RWPE1 (cell line): ENCODE data around the gene CDKN1C.

Experiments
- CTCF ChIA-PET: fragments of 350-600 bp; sonication (Branson Sonifier 250); formaldehyde crosslinking; extraction: SDS; loops from one replicate; lab custom pipeline; 2021; lab: Yijun Ruan, JAX
- POLR2A ChIA-PET: fragments of 400-600 bp; formaldehyde crosslinking; extraction: SDS; loops from one replicate; lab custom pipeline; 2020; ENCODE audit warnings: antibody characterized with exemption; ENCODE audit not compliant: low non-redundant PET; lab: Yijun Ruan, JAX
- DNase-seq: peaks from one replicate; pipeline ENCODE4 v3.0.0; 2012; ENCODE audit warnings: low spot score
- H3K27ac ChIP-seq: fragments of 450-650 bp; 2 replicates; pipeline ENCODE4 v1.5.1; 2017
- CTCF ChIP-seq: fragments of 450-650 bp; conservative IDR thresholded peaks from 2 replicates; pipeline ENCODE4 v1.5.1; 2017; ENCODE audit warnings: low read depth, mild to moderate bottlenecking

Gene CDKN1C

GRCh38 chr11:2837651-2838050, 47.9 kb downstream of the CDKN1C start:
- no peak for TF ChIP-seq CTCF
- POLR2A ChIA-PET: no interaction called here
- CTCF ChIA-PET: no interaction called here
- H3K27ac ChIP-seq: no peak overlapping the region
- DNase-seq: no peak

GRCh38 chr11:2837096-2837601, 48.4 kb downstream of the CDKN1C start:
- POLR2A ChIA-PET: no interaction called here
- DNase-seq: peak; percentile 12

GRCh38 chr11:2836315-2837095, 49.1 kb downstream of the CDKN1C start:
- CTCF ChIA-PET: no interaction called here
- POLR2A ChIA-PET: no interaction called here
- DNase-seq: no peak
- no peak overlapping the region for H3K27ac ChIP-seq
- TF ChIP-seq CTCF: no peak

More at GRCh38 chr11:2837096-2837601, 48.4 kb downstream of the CDKN1C start:
- CTCF ChIA-PET: no interaction called here
- no peak overlapping the region for H3K27ac ChIP-seq
- no peak for TF ChIP-seq CTCF

GRCh38 chr11:2835751-2836150, 49.8 kb downstream of the CDKN1C start:
- no peak for TF ChIP-seq CTCF
- CTCF ChIA-PET: no interaction called here
- POLR2A ChIA-PET: no interaction called here
- peak overlapping the region; percentile 15; the same call in 1 of the 2 replicates for H3K27ac ChIP-seq
- DNase-seq: no peak

GRCh38 chr11:2835296-2835695, 50.3 kb downstream of the CDKN1C start:
- CTCF ChIA-PET: no interaction called here
- DNase-seq: peak; percentile 59
- TF ChIP-seq CTCF: no peak
- POLR2A ChIA-PET: no interaction called here
- peak overlapping the region; percentile 15; the same call in 1 of the 2 replicates for H3K27ac ChIP-seq

- ChIA-PET POLR2A (no interaction called here), CTCF (interaction anchor here (0.5 kb wide), 1 partner anchor 394 kb away, joined by 3 read pairs; no protein-coding TSS in a partner anchor)
- TF ChIP-seq CTCF: no peak
- H3K27ac ChIP-seq: peak overlapping the region; percentile 15; the same call in 1 of the 2 replicates
- DNase-seq: no peak
Observed at GRCh38 chr11:2834503-2835273, 50.9 kb downstream of the CDKN1C start.
